Measurements from ENCODE around the gene OR4D1. TPM values are rescaled to one million over a fixed set of nuclear protein-coding genes. Genes with fewer than 3 reads are reported as not detected.

Gene OR4D1
- total and polyA plus RNA-seq, 9 of the 15 experiments (the other 6 are each of a cell fraction or from before 2014, with no cell fraction given) = not detected

DNA sequence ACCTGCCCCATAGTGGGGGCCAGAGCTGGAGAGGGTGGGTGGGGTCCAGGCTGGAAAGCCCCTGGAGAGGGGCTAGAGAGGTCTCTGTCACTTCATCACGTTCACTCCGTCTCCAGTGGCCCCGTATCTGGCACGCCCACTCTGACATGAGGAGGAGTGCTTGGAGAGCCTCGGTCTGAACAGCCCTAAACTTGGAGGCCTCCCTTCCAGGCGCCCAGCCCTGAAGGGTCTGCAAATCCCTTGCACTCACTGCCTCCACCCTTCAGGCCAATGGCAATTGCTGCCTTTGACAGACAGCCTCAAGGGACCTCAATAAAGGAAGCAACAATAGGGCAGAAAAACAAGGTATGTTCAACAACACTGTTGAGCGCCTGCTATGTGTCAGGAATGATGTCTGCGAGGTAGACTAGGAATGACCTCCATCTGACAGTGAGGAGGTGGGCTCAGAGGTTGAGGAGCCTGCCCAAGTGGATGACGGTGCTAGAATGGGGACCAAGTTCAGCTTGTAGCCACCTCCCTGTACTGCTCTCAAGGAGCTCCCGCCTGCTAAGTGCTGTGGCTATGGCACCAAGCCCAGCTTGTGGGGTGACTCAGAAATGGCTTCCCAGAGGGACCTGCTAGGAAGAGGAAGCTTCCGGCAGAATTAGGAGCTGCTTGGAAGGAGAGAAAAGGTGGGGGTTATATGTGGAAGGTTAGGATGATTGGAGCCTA, 41.4 kb downstream of the OR4D1 start:
- 25% methylated on average over 10 of the region's 11 CpGs for WGBS (ENCODE audit: insufficient coverage, low coverage, missing lambda C conversion rate)
- peak; percentile 40 for FAIRE-seq
- Histone ChIP-seq H4K20me1 (replicated peaks; ENCODE audit: control insufficient read depth, insufficient read depth, low read length) (no peaks in the 10 kb centered on the region; the same call in 1 of the 2 replicates), H3K4me3 (no peak overlapping the region), H3K4me1 (replicated peaks in 1 of 2; ENCODE audit: control insufficient read depth in 2 of 2, insufficient read depth in 2 of 2, low read length in 2 of 2) (peaks cover 39 to 46% of the 10 kb centered on the region in 2 experiments), H3K9me1 (ENCODE audit: control insufficient read depth, insufficient read depth, low read length) (no peaks in the 10 kb centered on the region), H3K9ac (ENCODE audit: insufficient read depth in 1 of 2, low read depth in 2 of 2, low read length in 2 of 2) (peak overlapping the region in 1 of 2 experiments; percentile 50; a peak in 1 of 4 replicates), H2AFZ (ENCODE audit: low read depth, low read length) (peak overlapping the region; percentile 66; the same call in 1 of the 2 replicates), H3K9me3 (replicated peaks; ENCODE audit: control insufficient read depth, insufficient read depth, low read depth, low read length) (no peaks in the 10 kb centered on the region), H3K36me3 (ENCODE audit: control insufficient read depth, insufficient read depth, low read length) (no peaks in the 10 kb centered on the region), H3K27me3 (ENCODE audit: control insufficient read depth in 2 of 2, insufficient read depth in 2 of 2, low read length in 2 of 2) (peaks cover 0 to 4% of the 10 kb centered on the region in 2 experiments; a peak in 2 of 5 replicates), H3K4me2 (ENCODE audit: insufficient read depth, low read length) (no peak overlapping the region), H3K79me2 (ENCODE audit: control insufficient read depth, insufficient read depth, low read length) (no peaks in the 10 kb centered on the region), H3K27ac (ENCODE audit: extremely low read depth, low read depth, low read length) (no peak overlapping the region)
- in situ Hi-C loops (cut with MboI) = no loop called here
- peak; percentile 32; the same call in 2 of the 3 replicates for ATAC-seq
- ChIA-PET POLR2A (interaction anchor here (0.6 to 1.9 kb wide), 3 partner anchors 10 to 370 kb away, joined by 3 to 9 read pairs (median 5); no protein-coding TSS in a partner anchor), CTCF (ENCODE audit: low intra/inter-chr PET ratio) (no interaction called here)
- peak in 3 of 4 experiments; percentile 26 to 43 (median 37) for DNase-seq (ENCODE audit: extremely low read depth in 1 of 4, low spot score in 3 of 4)
- intact Hi-C loops (cut with micrococcal nuclease) = no loop called here
- no TSS peak for BruUV-seq (replicated peaks)
- TF ChIP-seq NFE2 (IDR thresholded peaks at IDR 0.05; ENCODE audit: low read depth) (peak; percentile 68), PRMT5 (CRISPR knock-in tag; IDR thresholded peaks at IDR 0.05) (no peak), GABPA (tag; conservative IDR thresholded peaks at IDR 0.05; ENCODE audit: low read depth) (peak; percentile 35), SMARCE1 (IDR thresholded peaks at IDR 0.05) (0 out of 2 replicates have a peak, but pooled peaks have one; percentile 35), SAFB (IDR thresholded peaks at IDR 0.05; ENCODE audit: borderline replicate concordance, low read depth, low read length) (no peak), JUND (IDR thresholded peaks at IDR 0.05; ENCODE audit: borderline replicate concordance, low read depth, low read length) (peak; percentile 75), JUND (tag; IDR thresholded peaks at IDR 0.05; ENCODE audit: borderline replicate concordance, low read depth, low read length) (peak; percentile 48; the same call in 2 of the 3 replicates), ZFP36 (IDR thresholded peaks at IDR 0.05; ENCODE audit: low read depth, low read length, partially characterized antibody) (no peak)
- TF ChIP-seq, protein P1, sequence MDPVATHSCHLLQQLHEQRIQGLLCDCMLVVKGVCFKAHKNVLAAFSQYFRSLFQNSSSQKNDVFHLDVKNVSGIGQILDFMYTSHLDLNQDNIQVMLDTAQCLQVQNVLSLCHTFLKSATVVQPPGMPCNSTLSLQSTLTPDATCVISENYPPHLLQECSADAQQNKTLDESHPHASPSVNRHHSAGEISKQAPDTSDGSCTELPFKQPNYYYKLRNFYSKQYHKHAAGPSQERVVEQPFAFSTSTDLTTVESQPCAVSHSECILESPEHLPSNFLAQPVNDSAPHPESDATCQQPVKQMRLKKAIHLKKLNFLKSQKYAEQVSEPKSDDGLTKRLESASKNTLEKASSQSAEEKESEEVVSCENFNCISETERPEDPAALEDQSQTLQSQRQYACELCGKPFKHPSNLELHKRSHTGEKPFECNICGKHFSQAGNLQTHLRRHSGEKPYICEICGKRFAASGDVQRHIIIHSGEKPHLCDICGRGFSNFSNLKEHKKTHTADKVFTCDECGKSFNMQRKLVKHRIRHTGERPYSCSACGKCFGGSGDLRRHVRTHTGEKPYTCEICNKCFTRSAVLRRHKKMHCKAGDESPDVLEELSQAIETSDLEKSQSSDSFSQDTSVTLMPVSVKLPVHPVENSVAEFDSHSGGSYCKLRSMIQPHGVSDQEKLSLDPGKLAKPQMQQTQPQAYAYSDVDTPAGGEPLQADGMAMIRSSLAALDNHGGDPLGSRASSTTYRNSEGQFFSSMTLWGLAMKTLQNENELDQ (CRISPR knock-in tag; IDR thresholded peaks at IDR 0.05; ENCODE audit: borderline replicate concordance) = no peak
- TF ChIP-seq, protein P2, sequence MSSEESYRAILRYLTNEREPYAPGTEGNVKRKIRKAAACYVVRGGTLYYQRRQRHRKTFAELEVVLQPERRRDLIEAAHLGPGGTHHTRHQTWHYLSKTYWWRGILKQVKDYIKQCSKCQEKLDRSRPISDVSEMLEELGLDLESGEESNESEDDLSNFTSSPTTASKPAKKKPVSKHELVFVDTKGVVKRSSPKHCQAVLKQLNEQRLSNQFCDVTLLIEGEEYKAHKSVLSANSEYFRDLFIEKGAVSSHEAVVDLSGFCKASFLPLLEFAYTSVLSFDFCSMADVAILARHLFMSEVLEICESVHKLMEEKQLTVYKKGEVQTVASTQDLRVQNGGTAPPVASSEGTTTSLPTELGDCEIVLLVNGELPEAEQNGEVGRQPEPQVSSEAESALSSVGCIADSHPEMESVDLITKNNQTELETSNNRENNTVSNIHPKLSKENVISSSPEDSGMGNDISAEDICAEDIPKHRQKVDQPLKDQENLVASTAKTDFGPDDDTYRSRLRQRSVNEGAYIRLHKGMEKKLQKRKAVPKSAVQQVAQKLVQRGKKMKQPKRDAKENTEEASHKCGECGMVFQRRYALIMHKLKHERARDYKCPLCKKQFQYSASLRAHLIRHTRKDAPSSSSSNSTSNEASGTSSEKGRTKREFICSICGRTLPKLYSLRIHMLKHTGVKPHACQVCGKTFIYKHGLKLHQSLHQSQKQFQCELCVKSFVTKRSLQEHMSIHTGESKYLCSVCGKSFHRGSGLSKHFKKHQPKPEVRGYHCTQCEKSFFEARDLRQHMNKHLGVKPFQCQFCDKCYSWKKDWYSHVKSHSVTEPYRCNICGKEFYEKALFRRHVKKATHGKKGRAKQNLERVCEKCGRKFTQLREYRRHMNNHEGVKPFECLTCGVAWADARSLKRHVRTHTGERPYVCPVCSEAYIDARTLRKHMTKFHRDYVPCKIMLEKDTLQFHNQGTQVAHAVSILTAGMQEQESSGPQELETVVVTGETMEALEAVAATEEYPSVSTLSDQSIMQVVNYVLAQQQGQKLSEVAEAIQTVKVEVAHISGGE (CRISPR knock-in tag; IDR thresholded peaks at IDR 0.05) = 0 out of 6 replicates have a peak, but pooled peaks of 1 of the 3 experiments have one; percentile 47
- TF ChIP-seq, protein P3, sequence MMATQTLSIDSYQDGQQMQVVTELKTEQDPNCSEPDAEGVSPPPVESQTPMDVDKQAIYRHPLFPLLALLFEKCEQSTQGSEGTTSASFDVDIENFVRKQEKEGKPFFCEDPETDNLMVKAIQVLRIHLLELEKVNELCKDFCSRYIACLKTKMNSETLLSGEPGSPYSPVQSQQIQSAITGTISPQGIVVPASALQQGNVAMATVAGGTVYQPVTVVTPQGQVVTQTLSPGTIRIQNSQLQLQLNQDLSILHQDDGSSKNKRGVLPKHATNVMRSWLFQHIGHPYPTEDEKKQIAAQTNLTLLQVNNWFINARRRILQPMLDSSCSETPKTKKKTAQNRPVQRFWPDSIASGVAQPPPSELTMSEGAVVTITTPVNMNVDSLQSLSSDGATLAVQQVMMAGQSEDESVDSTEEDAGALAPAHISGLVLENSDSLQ (IDR thresholded peaks at IDR 0.05) = peak; percentile 47
